Measurements from ENCODE around the gene SERGEF. TPM values are rescaled to one million over a fixed set of nuclear protein-coding genes. Genes with fewer than 3 reads are reported as not detected.

SERGEF gene
- total RNA-seq, 1 donor from 2014 or later = 24.0 TPM

- no peaks in the 10 kb centered on the region for H3K4me1 Mint-ChIP-seq (ENCODE audit: unreplicated experiment)
- no peak overlapping the region for H3K4me3 Mint-ChIP-seq (ENCODE audit: unreplicated experiment)
- DNase-seq (ENCODE audit: extremely low spot score, unreplicated experiment) = no peak
- no peak overlapping the region for H3K27ac Mint-ChIP-seq (ENCODE audit: unreplicated experiment)
- no peaks in the 10 kb centered on the region for H3K36me3 Mint-ChIP-seq (ENCODE audit: unreplicated experiment)
- H3K27me3 Mint-ChIP-seq (ENCODE audit: unreplicated experiment) = no peaks in the 10 kb centered on the region
- H3K9me3 Mint-ChIP-seq (ENCODE audit: unreplicated experiment) = no peaks in the 10 kb centered on the region
- TF ChIP-seq CTCF (IDR thresholded peaks at IDR 0.05) = no peak
Observed at GRCh38 chr11:17814546-17814945, 198.3 kb downstream of the SERGEF start.

GRCh38 chr11:17813391-17814059, 199.3 kb downstream of the SERGEF start:
- no peaks in the 10 kb centered on the region for H3K4me1 Mint-ChIP-seq (ENCODE audit: unreplicated experiment)
- H3K36me3 Mint-ChIP-seq (ENCODE audit: unreplicated experiment) = no peaks in the 10 kb centered on the region
- no peak for TF ChIP-seq CTCF (IDR thresholded peaks at IDR 0.05)
- no peak for DNase-seq (ENCODE audit: extremely low spot score, unreplicated experiment)
- H3K27me3 Mint-ChIP-seq (ENCODE audit: unreplicated experiment) = no peaks in the 10 kb centered on the region
- H3K9me3 Mint-ChIP-seq (ENCODE audit: unreplicated experiment) = no peaks in the 10 kb centered on the region
- no peak overlapping the region for H3K4me3 Mint-ChIP-seq (ENCODE audit: unreplicated experiment)
- H3K27ac Mint-ChIP-seq (ENCODE audit: unreplicated experiment) = no peak overlapping the region

- Mint-ChIP-seq H3K4me1 (ENCODE audit: unreplicated experiment) (no peaks in the 10 kb centered on the region), H3K27ac (ENCODE audit: unreplicated experiment) (no peak overlapping the region), H3K27me3 (ENCODE audit: unreplicated experiment) (no peaks in the 10 kb centered on the region), H3K36me3 (ENCODE audit: unreplicated experiment) (no peaks in the 10 kb centered on the region), H3K9me3 (ENCODE audit: unreplicated experiment) (no peaks in the 10 kb centered on the region), H3K4me3 (ENCODE audit: unreplicated experiment) (no peak overlapping the region)
- DNase-seq (ENCODE audit: extremely low spot score, unreplicated experiment) = no peak
- TF ChIP-seq CTCF (IDR thresholded peaks at IDR 0.05) = no peak
Observed at GRCh38 chr11:17812865-17813187, 200.0 kb downstream of the SERGEF start.

GRCh38 chr11:17812091-17812864, 200.6 kb downstream of the SERGEF start:
- Mint-ChIP-seq H3K4me3 (ENCODE audit: unreplicated experiment) (no peak overlapping the region), H3K36me3 (ENCODE audit: unreplicated experiment) (no peaks in the 10 kb centered on the region), H3K4me1 (ENCODE audit: unreplicated experiment) (no peaks in the 10 kb centered on the region), H3K27ac (ENCODE audit: unreplicated experiment) (no peak overlapping the region), H3K27me3 (ENCODE audit: unreplicated experiment) (no peaks in the 10 kb centered on the region), H3K9me3 (ENCODE audit: unreplicated experiment) (no peaks in the 10 kb centered on the region)
- no peak for TF ChIP-seq CTCF (IDR thresholded peaks at IDR 0.05)
- no peak for DNase-seq (ENCODE audit: extremely low spot score, unreplicated experiment)

- no peak overlapping the region for H3K4me3 Mint-ChIP-seq (ENCODE audit: unreplicated experiment)
- no peaks in the 10 kb centered on the region for H3K9me3 Mint-ChIP-seq (ENCODE audit: unreplicated experiment)
- no peak for DNase-seq (ENCODE audit: extremely low spot score, unreplicated experiment)
- H3K27me3 Mint-ChIP-seq (ENCODE audit: unreplicated experiment) = no peaks in the 10 kb centered on the region
- H3K27ac Mint-ChIP-seq (ENCODE audit: unreplicated experiment) = no peak overlapping the region
- H3K36me3 Mint-ChIP-seq (ENCODE audit: unreplicated experiment) = no peaks in the 10 kb centered on the region
- no peaks in the 10 kb centered on the region for H3K4me1 Mint-ChIP-seq (ENCODE audit: unreplicated experiment)
- TF ChIP-seq CTCF (IDR thresholded peaks at IDR 0.05) = no peak
Observed at GRCh38 chr11:17811352-17811751, 201.5 kb downstream of the SERGEF start.

Measured in osteocyte (in vitro differentiated cells).